Vagina (tissue), 2 donors: ENCODE data around the gene PLEKHA5.

Experiments used
- POLR2A ChIP-seq, 2 donors: fragments of 450-650 bp; IDR thresholded peaks; one replicate each; pipeline ENCODE4 v1.6.1; 2017; ENCODE audit warnings: antibody characterized with exemption in 2 of 2, mild to moderate bottlenecking in 2 of 2, moderate library complexity in 2 of 2
- POLR2AphosphoS5 ChIP-seq, 2 donors: sonication (generic); formaldehyde crosslinking; IDR thresholded peaks; one replicate each; pipeline ENCODE4 v1.9.0; 2017; ENCODE audit warnings: antibody characterized with exemption in 2 of 2, mild to moderate bottlenecking in 2 of 2, low read depth in 1 of 2; ENCODE audit not compliant: insufficient read depth in 1 of 2
- TF ChIP-seq, protein P1 (sequence below), 3 experiments: fragments of 450-650 bp in 2 of 3; fragments of 200-600 bp in 1 of 3; sonication (generic) in 1 of 3; IDR thresholded peaks; one replicate each; pipeline ENCODE4 v1.5.1; 2017 to 2019; ENCODE audit warnings: antibody characterized with exemption in 3 of 3, mild to moderate bottlenecking in 2 of 3, moderate library complexity in 2 of 3

DNA sequence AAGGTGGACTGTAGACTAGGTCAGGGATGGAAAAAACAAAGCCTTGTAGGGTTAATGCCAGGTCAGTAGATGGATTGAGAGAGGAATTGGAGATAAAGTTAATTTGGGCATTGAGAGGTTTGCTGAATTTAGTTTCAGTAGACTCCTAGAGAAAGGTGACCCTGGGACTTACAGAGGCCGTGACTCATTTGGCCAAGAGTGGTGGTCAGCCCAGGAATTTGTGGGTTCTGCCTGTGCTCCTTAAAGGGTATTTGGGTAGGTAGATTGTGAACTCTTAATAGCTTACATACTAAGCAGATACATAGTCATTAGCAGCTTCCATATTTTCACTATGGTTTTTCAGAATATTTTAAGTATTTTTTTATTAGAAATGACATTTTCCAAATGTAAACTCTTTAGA lies 21.8 kb downstream of the PLEKHA5 start:
- TF ChIP-seq, protein P1, sequence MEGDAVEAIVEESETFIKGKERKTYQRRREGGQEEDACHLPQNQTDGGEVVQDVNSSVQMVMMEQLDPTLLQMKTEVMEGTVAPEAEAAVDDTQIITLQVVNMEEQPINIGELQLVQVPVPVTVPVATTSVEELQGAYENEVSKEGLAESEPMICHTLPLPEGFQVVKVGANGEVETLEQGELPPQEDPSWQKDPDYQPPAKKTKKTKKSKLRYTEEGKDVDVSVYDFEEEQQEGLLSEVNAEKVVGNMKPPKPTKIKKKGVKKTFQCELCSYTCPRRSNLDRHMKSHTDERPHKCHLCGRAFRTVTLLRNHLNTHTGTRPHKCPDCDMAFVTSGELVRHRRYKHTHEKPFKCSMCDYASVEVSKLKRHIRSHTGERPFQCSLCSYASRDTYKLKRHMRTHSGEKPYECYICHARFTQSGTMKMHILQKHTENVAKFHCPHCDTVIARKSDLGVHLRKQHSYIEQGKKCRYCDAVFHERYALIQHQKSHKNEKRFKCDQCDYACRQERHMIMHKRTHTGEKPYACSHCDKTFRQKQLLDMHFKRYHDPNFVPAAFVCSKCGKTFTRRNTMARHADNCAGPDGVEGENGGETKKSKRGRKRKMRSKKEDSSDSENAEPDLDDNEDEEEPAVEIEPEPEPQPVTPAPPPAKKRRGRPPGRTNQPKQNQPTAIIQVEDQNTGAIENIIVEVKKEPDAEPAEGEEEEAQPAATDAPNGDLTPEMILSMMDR (IDR thresholded peaks at IDR 0.05), result no peak
- TF ChIP-seq POLR2AphosphoS5 (IDR thresholded peaks at IDR 0.05; ENCODE audit: insufficient read depth in 1 of 2, low read depth in 1 of 2) (no peak), POLR2A (IDR thresholded peaks at IDR 0.05) (no peak)
